MM.1S (cell line): ENCODE data around the gene VAV3.

Experiments
- DNase-seq: peaks from one replicate; pipeline ENCODE4 v3.0.0-alpha.2; 2015
- H2AFZ ChIP-seq: fragments of 300-600 bp; sonication (generic); 2 replicates; pipeline ENCODE4 v1.6.0; 2016; ENCODE audit warnings: antibody characterized with exemption, low read length
- H3F3A ChIP-seq: fragments of 300-600 bp; sonication (generic); 2 replicates; pipeline ENCODE4 v1.6.1; 2016; ENCODE audit warnings: mild to moderate bottlenecking, antibody characterized with exemption, low read length, moderate library complexity, mixed read lengths; ENCODE audit not compliant: insufficient read depth
- H3K27ac ChIP-seq: fragments of 300-600 bp; sonication (generic); 2 replicates; pipeline ENCODE4 v1.5.1; 2016; ENCODE audit warnings: mild to moderate bottlenecking, low read length
- H3K27me3 ChIP-seq: fragments of 300-600 bp; sonication (generic); replicated peaks from 2 replicates; pipeline ENCODE4 v1.6.0; 2016; ENCODE audit warnings: low read length; ENCODE audit not compliant: insufficient read depth
- H3K36me3 ChIP-seq: fragments of 300-600 bp; sonication (generic); replicated peaks from 2 replicates; pipeline ENCODE4 v1.6.1; 2016; ENCODE audit warnings: mild to moderate bottlenecking, low read length, mixed read lengths; ENCODE audit not compliant: insufficient read depth
- H3K4me1 ChIP-seq: fragments of 300-600 bp; sonication (generic); 2 replicates; pipeline ENCODE4 v1.6.1; 2016; ENCODE audit warnings: low read length, mixed read lengths
- H3K4me2 ChIP-seq: fragments of 300-600 bp; sonication (generic); 2 replicates; pipeline ENCODE4 v1.6.0; 2016; ENCODE audit warnings: low read depth, low read length
- H3K4me3 ChIP-seq: fragments of 300-600 bp; sonication (generic); 2 replicates; pipeline ENCODE4 v1.5.1; 2016; ENCODE audit warnings: low read length, mixed read lengths
- H3K79me2 ChIP-seq: fragments of 300-600 bp; sonication (generic); 2 replicates; pipeline ENCODE4 v1.6.1; 2016; ENCODE audit warnings: mixed run types, low read length, mixed read lengths
- H3K9ac ChIP-seq: fragments of 300-600 bp; sonication (generic); 2 replicates; pipeline ENCODE4 v1.6.1; 2016; ENCODE audit warnings: low read length, mixed read lengths
- H3K9me2 ChIP-seq: fragments of 300-600 bp; sonication (generic); replicated peaks from 2 replicates; pipeline ENCODE4 v1.6.1; 2016; ENCODE audit warnings: mild to moderate bottlenecking, low read length, mixed read lengths; ENCODE audit not compliant: insufficient read depth
- H3K9me3 ChIP-seq: fragments of 300-600 bp; sonication (generic); replicated peaks from 2 replicates; pipeline ENCODE4 v1.6.1; 2016; ENCODE audit warnings: mild to moderate bottlenecking, low read length, mixed read lengths; ENCODE audit not compliant: insufficient read depth
- H4K20me1 ChIP-seq: fragments of 300-600 bp; sonication (generic); 2 replicates; pipeline ENCODE4 v1.6.1; 2016; ENCODE audit warnings: mild to moderate bottlenecking, low read length, moderate library complexity, mixed read lengths; ENCODE audit not compliant: insufficient read depth
- EZH2 ChIP-seq: fragments of 300-600 bp; sonication (generic); optimal IDR thresholded peaks from 2 replicates; pipeline ENCODE3; 2017; ENCODE audit warnings: low read depth, mild to moderate bottlenecking, antibody characterized with exemption, low read length, mixed read lengths
- EZH2phosphoT487 ChIP-seq: fragments of 300-600 bp; sonication (generic); IDR thresholded peaks from 2 replicates; pipeline ENCODE4 v1.6.1; 2018; ENCODE audit warnings: antibody characterized with exemption, low read length
- TF ChIP-seq, protein P1 (sequence below): fragments of 300-600 bp; sonication (generic); IDR thresholded peaks from 2 replicates; pipeline ENCODE4 v1.5.1; 2016; ENCODE audit warnings: antibody characterized with exemption, low read length, mixed read lengths

The VAV3 gene

DNA sequence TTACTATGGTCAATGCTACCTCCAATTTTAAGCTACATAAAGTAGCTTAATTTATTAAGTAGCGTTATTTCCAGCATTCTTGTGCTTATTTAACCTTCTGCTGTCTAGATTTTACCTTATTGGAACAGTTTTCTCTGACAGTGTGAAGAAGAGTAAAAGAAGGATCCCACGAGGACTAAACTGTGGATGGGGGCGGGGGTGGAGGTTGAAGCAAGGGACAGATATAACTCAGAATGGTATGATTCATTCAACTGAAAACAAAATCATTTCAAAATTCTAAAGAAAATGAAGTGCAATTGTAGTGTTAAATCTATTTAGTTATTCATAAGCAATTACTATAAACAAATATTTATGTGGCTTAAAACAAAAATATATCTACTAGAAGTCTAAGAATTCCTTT lies 11.5 kb upstream of the VAV3 start:
- no peak overlapping the region for H3K9ac ChIP-seq
- H3K9me3 ChIP-seq = no peaks in the 10 kb centered on the region
- no peaks in the 10 kb centered on the region for H3K4me1 ChIP-seq
- no peak overlapping the region for H3K27ac ChIP-seq
- DNase-seq = no peak
- no peaks in the 10 kb centered on the region for H3F3A ChIP-seq
- H4K20me1 ChIP-seq = no peaks in the 10 kb centered on the region
- no peaks in the 10 kb centered on the region for H3K9me2 ChIP-seq
- no peaks in the 10 kb centered on the region for H3K27me3 ChIP-seq
- H3K4me3 ChIP-seq = no peak overlapping the region
- H3K36me3 ChIP-seq = no peaks in the 10 kb centered on the region
- no peak for TF ChIP-seq EZH2phosphoT487
- no peak for TF ChIP-seq EZH2
- TF ChIP-seq, protein P1, sequence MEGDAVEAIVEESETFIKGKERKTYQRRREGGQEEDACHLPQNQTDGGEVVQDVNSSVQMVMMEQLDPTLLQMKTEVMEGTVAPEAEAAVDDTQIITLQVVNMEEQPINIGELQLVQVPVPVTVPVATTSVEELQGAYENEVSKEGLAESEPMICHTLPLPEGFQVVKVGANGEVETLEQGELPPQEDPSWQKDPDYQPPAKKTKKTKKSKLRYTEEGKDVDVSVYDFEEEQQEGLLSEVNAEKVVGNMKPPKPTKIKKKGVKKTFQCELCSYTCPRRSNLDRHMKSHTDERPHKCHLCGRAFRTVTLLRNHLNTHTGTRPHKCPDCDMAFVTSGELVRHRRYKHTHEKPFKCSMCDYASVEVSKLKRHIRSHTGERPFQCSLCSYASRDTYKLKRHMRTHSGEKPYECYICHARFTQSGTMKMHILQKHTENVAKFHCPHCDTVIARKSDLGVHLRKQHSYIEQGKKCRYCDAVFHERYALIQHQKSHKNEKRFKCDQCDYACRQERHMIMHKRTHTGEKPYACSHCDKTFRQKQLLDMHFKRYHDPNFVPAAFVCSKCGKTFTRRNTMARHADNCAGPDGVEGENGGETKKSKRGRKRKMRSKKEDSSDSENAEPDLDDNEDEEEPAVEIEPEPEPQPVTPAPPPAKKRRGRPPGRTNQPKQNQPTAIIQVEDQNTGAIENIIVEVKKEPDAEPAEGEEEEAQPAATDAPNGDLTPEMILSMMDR = no peak
- no peak overlapping the region for H2AFZ ChIP-seq
- H3K79me2 ChIP-seq = no peaks in the 10 kb centered on the region
- H3K4me2 ChIP-seq = no peak overlapping the region

DNA sequence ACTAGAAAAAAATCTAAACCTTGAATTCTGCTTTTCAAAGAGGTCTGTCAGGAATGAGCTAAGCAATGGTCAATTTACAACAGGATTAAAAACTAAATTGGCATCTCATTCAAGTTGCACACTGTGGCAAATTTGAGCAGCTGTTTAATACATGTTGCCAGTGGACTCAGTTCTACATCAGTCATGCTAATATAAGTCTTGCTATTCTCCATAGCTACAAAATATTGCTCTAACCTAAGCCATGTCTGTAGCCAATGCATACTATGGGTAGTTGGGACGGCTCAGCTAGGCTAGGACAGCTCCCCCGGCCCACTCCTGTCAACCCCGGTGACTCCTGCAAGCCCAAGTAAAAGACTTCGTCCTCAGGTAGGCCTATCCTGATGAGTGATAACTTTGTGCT lies 10.9 kb upstream of the VAV3 start:
- Histone ChIP-seq H4K20me1 (no peaks in the 10 kb centered on the region), H3F3A (no peaks in the 10 kb centered on the region), H3K9me3 (no peaks in the 10 kb centered on the region), H3K27ac (no peak overlapping the region), H3K27me3 (no peaks in the 10 kb centered on the region), H3K36me3 (no peaks in the 10 kb centered on the region), H3K4me2 (no peak overlapping the region), H3K9ac (no peak overlapping the region), H3K79me2 (no peaks in the 10 kb centered on the region), H2AFZ (no peak overlapping the region), H3K4me3 (no peak overlapping the region), H3K4me1 (no peaks in the 10 kb centered on the region), H3K9me2 (no peaks in the 10 kb centered on the region)
- TF ChIP-seq, protein P1 = no peak
- TF ChIP-seq EZH2phosphoT487 = no peak
- no peak for TF ChIP-seq EZH2
- DNase-seq = no peak

DNA sequence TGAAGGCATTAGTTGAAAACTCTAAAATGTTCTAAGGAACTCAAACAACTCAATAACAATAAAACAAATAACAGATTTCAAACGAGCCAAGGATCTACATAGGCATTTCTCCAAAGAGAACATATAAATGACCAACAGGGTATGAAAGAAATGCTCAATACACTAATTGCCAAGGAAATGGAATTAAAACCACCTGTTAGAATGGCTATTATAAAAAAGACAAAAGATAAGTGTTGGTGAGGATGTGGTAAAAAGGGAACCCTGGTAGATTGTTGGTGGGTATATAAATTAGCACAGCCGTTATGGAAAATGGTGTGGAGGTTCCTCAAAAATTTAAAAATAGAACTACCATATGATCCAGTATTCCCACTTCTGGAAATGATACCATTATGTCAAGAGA lies 9.1 kb upstream of the VAV3 start:
- H3K27ac ChIP-seq = no peak overlapping the region
- no peaks in the 10 kb centered on the region for H3F3A ChIP-seq
- no peaks in the 10 kb centered on the region for H3K9me2 ChIP-seq
- H3K36me3 ChIP-seq = no peaks in the 10 kb centered on the region
- no peaks in the 10 kb centered on the region for H3K9me3 ChIP-seq
- H4K20me1 ChIP-seq = no peaks in the 10 kb centered on the region
- TF ChIP-seq, protein P1 = no peak
- TF ChIP-seq EZH2phosphoT487 = no peak
- TF ChIP-seq EZH2 = no peak
- DNase-seq = no peak
- H3K27me3 ChIP-seq = no peaks in the 10 kb centered on the region
- H3K4me2 ChIP-seq = no peak overlapping the region
- H2AFZ ChIP-seq = no peak overlapping the region
- H3K9ac ChIP-seq = no peak overlapping the region
- H3K4me1 ChIP-seq = no peaks in the 10 kb centered on the region
- H3K4me3 ChIP-seq = no peak overlapping the region
- H3K79me2 ChIP-seq = no peaks in the 10 kb centered on the region
